Kasumi-1 (cell line): Measurements from ENCODE around the gene DDX17.

ENCODE experiments used
- DNase-seq, 2 experiments: peaks; one replicate each; lab custom pipeline; 2025; lab: John Stamatoyannopoulos, UW

Gene DDX17

GRCh38 chr22:38448945-38449745 lies 57.0 kb downstream of the DDX17 start:
- no peak for DNase-seq

GRCh38 chr22:38446018-38446601 lies 60.0 kb downstream of the DDX17 start:
- no peak for DNase-seq

DNA sequence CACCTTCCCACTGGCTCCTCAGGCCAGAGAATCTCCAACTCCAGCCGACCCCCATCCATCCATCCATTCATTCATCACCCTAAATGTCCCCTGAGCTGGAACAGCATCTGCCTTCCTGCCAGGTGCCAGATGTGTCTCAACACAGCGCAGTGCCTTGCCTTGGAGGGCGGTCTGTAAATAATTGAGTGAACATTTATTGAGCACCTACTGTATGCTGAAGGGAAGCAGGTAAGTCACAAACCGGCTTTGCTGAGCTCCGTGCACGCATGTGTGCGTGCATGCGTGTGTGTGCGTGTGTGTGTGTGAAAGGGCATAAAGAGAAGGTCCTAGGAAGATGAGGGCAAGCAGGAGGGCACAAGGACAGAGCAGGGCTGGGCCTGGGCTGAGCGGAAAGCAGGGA lies 61.3 kb downstream of the DDX17 start:
- no peak for DNase-seq

DNA sequence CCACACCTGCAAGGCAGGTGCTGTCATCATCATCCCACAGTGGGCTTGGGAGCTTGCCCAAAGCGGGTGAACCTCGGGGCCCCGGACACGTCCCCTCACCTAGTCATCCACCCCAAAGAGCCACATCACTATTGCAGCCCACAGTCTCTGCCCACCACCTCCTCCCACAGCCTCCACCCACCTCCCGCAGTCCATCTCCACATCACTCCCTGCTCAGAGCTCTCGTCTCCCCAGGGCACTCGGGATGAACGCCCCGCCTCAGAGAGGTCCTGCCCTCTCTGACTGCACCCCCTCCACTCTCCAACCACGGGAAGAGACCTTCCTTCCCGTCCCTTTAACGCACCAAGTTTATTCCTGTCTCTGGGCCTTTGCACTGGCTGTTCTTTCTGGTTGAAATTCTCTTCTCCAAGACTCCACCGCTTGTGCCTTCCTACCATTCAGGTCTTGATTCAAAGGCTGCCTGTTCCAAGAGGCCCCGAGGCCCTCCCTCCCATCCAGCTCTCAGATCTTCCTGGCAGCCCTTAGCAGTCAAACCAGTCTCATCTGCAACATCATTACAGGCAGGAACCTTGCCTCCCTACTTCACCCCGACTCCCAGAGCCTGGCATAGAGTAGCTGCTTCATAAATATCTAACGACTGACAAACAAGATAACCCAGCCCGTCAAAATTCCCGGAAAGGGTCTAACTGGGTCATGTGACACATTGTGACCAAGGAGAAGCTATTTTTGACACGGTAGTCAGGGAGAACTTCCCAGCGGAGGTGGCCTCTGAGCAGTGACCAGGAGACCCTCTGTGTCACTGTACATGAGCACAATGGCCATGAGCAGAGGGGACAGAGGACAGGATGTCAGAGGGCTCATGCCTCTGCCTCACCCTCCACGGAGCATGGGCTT lies 62.2 kb downstream of the DDX17 start:
- no peak for DNase-seq

GRCh38 chr22:38442967-38443627 lies 63.0 kb downstream of the DDX17 start:
- no peak for DNase-seq

DNA sequence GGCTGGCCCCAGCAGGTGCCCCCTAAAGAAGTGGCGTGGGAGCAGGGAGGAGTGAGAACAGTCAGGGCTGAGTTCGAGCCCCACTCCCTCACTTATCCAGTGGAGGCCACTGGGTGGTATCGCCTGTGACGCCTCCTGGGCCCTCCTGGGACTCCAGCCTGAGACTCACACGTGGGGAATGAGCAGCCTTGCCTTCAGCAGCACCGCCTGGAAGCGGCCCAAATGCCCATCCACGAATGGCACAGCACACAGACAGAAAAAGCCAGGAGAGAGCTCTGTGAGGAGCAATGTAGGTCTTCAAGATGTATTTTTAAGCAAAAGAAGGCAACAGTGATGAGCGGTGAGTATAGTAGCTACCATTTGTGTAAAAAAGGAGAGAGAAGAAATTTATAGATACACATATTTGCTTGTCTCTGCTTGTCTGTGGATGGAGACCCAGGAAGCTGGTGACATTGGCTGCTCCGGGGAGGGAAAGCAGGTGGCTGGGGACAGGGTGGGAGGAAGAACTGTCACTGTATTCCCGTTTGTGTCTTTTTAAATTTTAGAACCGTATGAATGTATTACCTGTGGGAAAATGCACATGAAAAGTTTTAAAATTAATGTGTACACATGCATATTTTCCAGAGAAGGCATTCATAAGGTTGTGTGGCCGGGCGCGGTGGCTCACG lies 64.4 kb downstream of the DDX17 start:
- DNase-seq = no peak

- DNase-seq = no peak
Observed at GRCh38 chr22:38440747-38441350, 65.3 kb downstream of the DDX17 start.

DNA sequence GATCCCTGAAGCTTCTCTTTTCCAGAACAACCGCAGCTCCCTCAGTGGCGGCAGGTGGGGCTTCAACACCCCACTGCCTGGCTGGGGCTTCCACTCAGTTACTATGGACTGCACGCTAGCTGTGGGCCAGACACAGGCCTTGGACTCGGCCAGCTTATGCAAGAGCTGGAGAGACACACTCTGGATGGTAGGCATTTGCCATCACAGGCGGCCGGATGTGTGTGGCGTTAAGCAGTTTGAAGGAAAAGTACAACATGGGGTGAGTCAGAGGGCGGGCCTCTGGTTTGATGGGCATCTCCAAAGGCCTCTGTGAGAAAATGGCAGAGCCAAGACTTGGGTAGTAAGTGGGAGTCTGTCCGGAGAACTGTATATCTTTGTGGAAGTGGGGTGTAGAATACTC lies 68.7 kb downstream of the DDX17 start:
- no peak for DNase-seq

GRCh38 chr22:38436629-38437395 lies 69.3 kb downstream of the DDX17 start:
- DNase-seq = no peak

DNA sequence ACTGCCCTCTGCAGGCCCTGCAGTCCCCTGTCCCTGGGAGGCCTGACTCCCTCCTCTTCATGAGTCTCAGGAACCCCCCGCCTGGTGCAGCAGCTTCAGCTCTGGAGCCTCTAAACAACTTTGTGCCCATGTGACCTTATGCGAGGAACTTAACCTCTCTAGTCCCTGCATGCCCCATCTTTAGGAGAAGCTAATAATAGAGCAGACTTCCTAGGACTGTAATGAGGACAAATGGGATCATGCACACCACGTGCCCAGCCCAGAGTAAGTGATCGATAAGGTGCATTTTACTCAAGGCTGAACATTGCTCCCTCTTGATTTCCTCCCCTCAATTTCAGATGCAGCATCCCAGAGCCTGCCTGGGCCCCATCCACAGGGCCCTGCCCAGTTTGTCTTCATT lies 70.1 kb downstream of the DDX17 start:
- no peak for DNase-seq

GRCh38 chr22:38435010-38435409 lies 71.1 kb downstream of the DDX17 start:
- no peak for DNase-seq

DNA sequence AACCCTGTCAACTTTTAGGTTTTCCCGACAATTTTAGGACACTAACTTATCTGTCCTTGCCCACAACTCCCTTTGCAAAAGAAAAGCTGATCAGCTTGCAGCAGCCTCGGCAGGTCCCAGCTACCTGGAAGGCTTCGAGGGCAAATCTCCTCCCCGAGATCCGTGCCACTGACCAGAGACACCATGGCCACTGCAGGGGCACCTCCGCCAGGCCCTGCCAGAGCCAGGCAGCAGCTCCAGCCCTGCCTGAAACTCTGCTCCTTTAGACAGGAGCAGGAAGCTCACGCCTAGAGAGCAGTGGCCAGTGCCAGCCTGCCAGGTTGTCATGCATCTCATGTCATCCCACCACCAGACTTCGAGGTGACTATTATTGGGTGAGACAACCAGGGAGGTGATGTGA lies 72.2 kb downstream of the DDX17 start:
- DNase-seq = no peak
